Adipocyte (in vitro differentiated cells): ENCODE data around the gene CMTR2.
A peak's percentile ranks its signal among the peaks of the same experiment; 100 is the strongest.
"Not testable (repeated sequence)": the region's sequence is repeated elsewhere in the genome, so short reads cannot be mapped to it uniquely, and the experiment has no call there.

Experiments used
- DNase-seq: peaks from one replicate; pipeline ENCODE4 v3.0.0-alpha.2; 2015; ENCODE audit warnings: low read depth
- H3K27me3 ChIP-seq: replicated peaks from 2 replicates; pipeline ENCODE4 v1.7.0; 2013; ENCODE audit warnings: mild to moderate bottlenecking, low read length, moderate library complexity; ENCODE audit not compliant: control insufficient read depth, insufficient read depth
- H3K36me3 ChIP-seq: 2 replicates; pipeline ENCODE4 v1.7.0; 2013; ENCODE audit warnings: low read length, mild to moderate bottlenecking, moderate library complexity; ENCODE audit not compliant: control insufficient read depth, insufficient read depth, severe bottlenecking
- H3K4me1 ChIP-seq: 2 replicates; pipeline ENCODE4 v1.7.0; 2013; ENCODE audit warnings: mild to moderate bottlenecking, low read length, moderate library complexity; ENCODE audit not compliant: control insufficient read depth, insufficient read depth
- H3K4me3 ChIP-seq: 2 replicates; pipeline ENCODE4 v1.7.0; 2013; ENCODE audit warnings: mild to moderate bottlenecking, low read length, moderate library complexity
- H3K9ac ChIP-seq: 2 replicates; pipeline ENCODE4 v1.7.0; 2013; ENCODE audit warnings: mild to moderate bottlenecking, low read length, moderate library complexity
- H3K9me3 ChIP-seq: 2 replicates; pipeline ENCODE4 v1.7.0; 2013; ENCODE audit warnings: mild to moderate bottlenecking, low read length, moderate library complexity; ENCODE audit not compliant: control insufficient read depth

Gene CMTR2

GRCh38 chr16:71297341-71297634 is 8.1 kb upstream of the CMTR2 start:
- Histone ChIP-seq H3K27me3 (peaks cover 10% of the 10 kb centered on the region), H3K9ac (no peak overlapping the region), H3K9me3 (no peaks in the 10 kb centered on the region), H3K36me3 (no peaks in the 10 kb centered on the region), H3K4me1 (no peaks in the 10 kb centered on the region), H3K4me3 (no peak overlapping the region)
- no peak for DNase-seq

GRCh38 chr16:71296584-71297340 is 7.6 kb upstream of the CMTR2 start:
- H3K27me3 ChIP-seq, result peaks cover 10% of the 10 kb centered on the region
- H3K9ac ChIP-seq, result no peak overlapping the region
- no peaks in the 10 kb centered on the region for H3K9me3 ChIP-seq
- no peak overlapping the region for H3K4me3 ChIP-seq
- H3K4me1 ChIP-seq, result no peaks in the 10 kb centered on the region
- no peak for DNase-seq
- no peaks in the 10 kb centered on the region for H3K36me3 ChIP-seq

GRCh38 chr16:71295950-71296349 is 6.7 kb upstream of the CMTR2 start:
- Histone ChIP-seq H3K4me1 (no peaks in the 10 kb centered on the region), H3K36me3 (no peaks in the 10 kb centered on the region), H3K9ac (no peak overlapping the region), H3K27me3 (peaks cover 10% of the 10 kb centered on the region), H3K4me3 (no peak overlapping the region), H3K9me3 (no peaks in the 10 kb centered on the region)
- DNase-seq, result no peak

GRCh38 chr16:71293919-71294318 is 4.7 kb upstream of the CMTR2 start:
- no peaks in the 10 kb centered on the region for H3K9me3 ChIP-seq
- no peaks in the 10 kb centered on the region for H3K4me1 ChIP-seq
- H3K27me3 ChIP-seq, result peaks cover 10% of the 10 kb centered on the region
- no peak overlapping the region for H3K9ac ChIP-seq
- no peak for DNase-seq
- H3K36me3 ChIP-seq, result no peaks in the 10 kb centered on the region
- no peak overlapping the region for H3K4me3 ChIP-seq

GRCh38 chr16:71292095-71292494 is 2.9 kb upstream of the CMTR2 start:
- H3K9ac ChIP-seq, H3K9me3 ChIP-seq, H3K36me3 ChIP-seq, DNase-seq, H3K4me3 ChIP-seq: not testable (repeated sequence)
- peaks cover 11% of the 10 kb centered on the region for H3K4me1 ChIP-seq
- H3K27me3 ChIP-seq, result peaks cover 10% of the 10 kb centered on the region

GRCh38 chr16:71289732-71290062 is 495 bp upstream of the CMTR2 start:
- H3K4me3 ChIP-seq, result peak overlapping the region; percentile 94
- peaks cover 11% of the 10 kb centered on the region for H3K4me1 ChIP-seq
- peaks cover 9% of the 10 kb centered on the region for H3K27me3 ChIP-seq
- peak overlapping the region; percentile 92 for H3K9ac ChIP-seq
- DNase-seq, result no peak
- H3K9me3 ChIP-seq, result no peaks in the 10 kb centered on the region
- H3K36me3 ChIP-seq, result peaks cover 19% of the 10 kb centered on the region

GRCh38 chr16:71288570-71288889 is 672 bp downstream of the CMTR2 start:
- Histone ChIP-seq H3K4me1 (peaks cover 11% of the 10 kb centered on the region), H3K4me3 (peak overlapping the region; percentile 94), H3K9me3 (no peaks in the 10 kb centered on the region), H3K27me3 (peaks cover 5% of the 10 kb centered on the region), H3K36me3 (peaks cover 25% of the 10 kb centered on the region), H3K9ac (peak overlapping the region; percentile 92)
- DNase-seq, result no peak

GRCh38 chr16:71287911-71288310 is 1.3 kb downstream of the CMTR2 start:
- Histone ChIP-seq H3K27me3 (no peaks in the 10 kb centered on the region), H3K4me1 (peaks cover 11% of the 10 kb centered on the region), H3K36me3 (peaks cover 28% of the 10 kb centered on the region), H3K9ac (peak overlapping the region; percentile 92), H3K4me3 (peak overlapping the region; percentile 94), H3K9me3 (no peaks in the 10 kb centered on the region)
- DNase-seq, result no peak

GRCh38 chr16:71287454-71287853 is 1.7 kb downstream of the CMTR2 start:
- no peak overlapping the region for H3K4me3 ChIP-seq

GRCh38 chr16:71283612-71284011 is 5.6 kb downstream of the CMTR2 start:
- Histone ChIP-seq H3K9me3 (no peaks in the 10 kb centered on the region), H3K36me3 (peaks cover 28% of the 10 kb centered on the region), H3K4me3 (no peak overlapping the region), H3K4me1 (peaks cover 10% of the 10 kb centered on the region), H3K27me3 (no peaks in the 10 kb centered on the region), H3K9ac (no peak overlapping the region)
- no peak for DNase-seq

More at GRCh38 chr16:71287454-71287853, 1.7 kb downstream of the CMTR2 start:
- no peaks in the 10 kb centered on the region for H3K9me3 ChIP-seq
- no peak overlapping the region for H3K9ac ChIP-seq
- DNase-seq, result no peak
- peaks cover 11% of the 10 kb centered on the region for H3K4me1 ChIP-seq
- peaks cover 28% of the 10 kb centered on the region for H3K36me3 ChIP-seq
- no peaks in the 10 kb centered on the region for H3K27me3 ChIP-seq

GRCh38 chr16:71282943-71283342 is 6.3 kb downstream of the CMTR2 start:
- DNase-seq, result no peak
- Histone ChIP-seq H3K9me3 (no peaks in the 10 kb centered on the region), H3K4me3 (no peak overlapping the region), H3K27me3 (no peaks in the 10 kb centered on the region), H3K9ac (no peak overlapping the region), H3K4me1 (peaks cover 4% of the 10 kb centered on the region), H3K36me3 (peaks cover 28% of the 10 kb centered on the region)
